Sigmoid colon (tissue), 7 donors: ENCODE results near the gene ATXN1. TPM values are rescaled to one million over a fixed set of nuclear protein-coding genes. Genes with fewer than 3 reads are reported as not detected.

Experiments used
- DNase-seq: peaks from one replicate; pipeline ENCODE4 v3.0.0-alpha.2; 2019
- H3K27ac ChIP-seq, 4 donors: fragments of 200-600 bp; sonication (generic); one replicate each; pipeline ENCODE4 v1.5.1; 2016 to 2019; ENCODE audit warnings: mild to moderate bottlenecking in 1 of 4
- H3K27me3 ChIP-seq, 3 donors: fragments of 200-600 bp; sonication (generic); one replicate each; pipeline ENCODE4 v1.5.1; 2019; ENCODE audit warnings: mild to moderate bottlenecking in 1 of 3
- H3K36me3 ChIP-seq, 4 donors: fragments of 200-600 bp; sonication (generic); one replicate each; pipeline ENCODE4 v1.5.1; 2016 to 2019
- H3K4me1 ChIP-seq, 4 donors: fragments of 200-600 bp; sonication (generic); one replicate each; pipeline ENCODE4 v1.5.1; 2017 to 2019
- H3K4me3 ChIP-seq, 4 donors: fragments of 200-600 bp; sonication (generic); one replicate each; pipeline ENCODE4 v1.5.1; 2017 to 2019; ENCODE audit warnings: mild to moderate bottlenecking in 2 of 4, moderate library complexity in 1 of 4
- H3K9me3 ChIP-seq, 4 donors: fragments of 200-600 bp in 3 of 4; sonication (generic) in 3 of 4; one replicate each; pipeline versions ENCODE4 v1.5.1 to v1.6.1; 2013 to 2019
- CTCF ChIP-seq, 4 experiments: fragments of 450-650 bp in 3 of 4; fragments of 200-600 bp in 1 of 4; IDR thresholded peaks; one replicate each; pipeline ENCODE4 v1.5.1; 2016 to 2019; ENCODE audit warnings: antibody characterized with exemption in 4 of 4, mild to moderate bottlenecking in 3 of 4, moderate library complexity in 2 of 4
- EP300 ChIP-seq, 4 donors: sonication (generic); formaldehyde crosslinking; IDR thresholded peaks; one replicate each; pipeline ENCODE4 v1.6.1; 2017; ENCODE audit warnings: antibody characterized with exemption in 4 of 4
- POLR2A ChIP-seq, 2 donors: fragments of 450-650 bp; IDR thresholded peaks; one replicate each; pipeline ENCODE4 v1.6.1; 2016; ENCODE audit warnings: antibody characterized with exemption in 2 of 2, mild to moderate bottlenecking in 2 of 2, moderate library complexity in 2 of 2
- POLR2AphosphoS5 ChIP-seq, 4 donors: sonication (generic); formaldehyde crosslinking; IDR thresholded peaks; one replicate each; pipeline ENCODE4 v1.6.1; 2017; ENCODE audit warnings: antibody characterized with exemption in 4 of 4
- WGBS, 2 donors: extraction: QIAGEN DNeasy Blood & Tissue Kit; methylation state at CpG; one replicate each; pipeline ENCODE4 v1.1.7; 2013; 5-methylcytosine and 5-hydroxymethylcytosine counted together
- intact Hi-C: fragments of 100-400 bp; cut with DNase I; formaldehyde crosslinking; loops from one replicate; pipeline ENCODE4 v1.15.1; 2023
- polyA plus RNA-seq, 3 donors: library from polyadenylated mRNA; stranded (reverse); fragments of 200-250 nt; gene quantifications; one replicate each; pipeline ENCODE4 v1.2.3, GENCODE V29; 2013
- total RNA-seq, 4 donors: library from RNA; depleted of rRNA; stranded (reverse); fragments of >200 nt; gene quantifications; one replicate each; pipeline ENCODE4 v1.1.0, GENCODE V29; 2016
- donor health status: healthy with polysubstance abuse.
- donor health status: Bipolar disorder and iron deficiency.
- donor health status: healthy.

ATXN1 gene
- total and polyA plus RNA-seq, 7 donors: 4.8 to 95.3 (median 37.7) TPM

GRCh38 chr6:16674801-16675392 is 86.4 kb downstream of the ATXN1 start:
- Histone ChIP-seq H3K4me1 (peaks cover 0 to 82% (median 68%) of the 10 kb centered on the region in 4 donors), H3K4me3 (no peak overlapping the region), H3K36me3 (no peaks in the 10 kb centered on the region), H3K27ac (peak overlapping the region in 2 of 4 donors; percentile 13 to 72), H3K9me3 (no peaks in the 10 kb centered on the region), H3K27me3 (no peaks in the 10 kb centered on the region)
- intact Hi-C loops: loop anchor here (5.0 kb wide), 1 partner anchor 163 kb away; no protein-coding TSS in a partner anchor
- DNase-seq: no peak
- 76 to 80% methylated on average over 4 of the region's 4 CpGs for WGBS, 2 donors
- TF ChIP-seq EP300 (IDR thresholded peaks at IDR 0.05): no peak
- no peak for TF ChIP-seq POLR2AphosphoS5 (IDR thresholded peaks at IDR 0.05)
- no peak for TF ChIP-seq POLR2A (IDR thresholded peaks at IDR 0.05)
- no peak for TF ChIP-seq CTCF (IDR thresholded peaks at IDR 0.05)

DNA sequence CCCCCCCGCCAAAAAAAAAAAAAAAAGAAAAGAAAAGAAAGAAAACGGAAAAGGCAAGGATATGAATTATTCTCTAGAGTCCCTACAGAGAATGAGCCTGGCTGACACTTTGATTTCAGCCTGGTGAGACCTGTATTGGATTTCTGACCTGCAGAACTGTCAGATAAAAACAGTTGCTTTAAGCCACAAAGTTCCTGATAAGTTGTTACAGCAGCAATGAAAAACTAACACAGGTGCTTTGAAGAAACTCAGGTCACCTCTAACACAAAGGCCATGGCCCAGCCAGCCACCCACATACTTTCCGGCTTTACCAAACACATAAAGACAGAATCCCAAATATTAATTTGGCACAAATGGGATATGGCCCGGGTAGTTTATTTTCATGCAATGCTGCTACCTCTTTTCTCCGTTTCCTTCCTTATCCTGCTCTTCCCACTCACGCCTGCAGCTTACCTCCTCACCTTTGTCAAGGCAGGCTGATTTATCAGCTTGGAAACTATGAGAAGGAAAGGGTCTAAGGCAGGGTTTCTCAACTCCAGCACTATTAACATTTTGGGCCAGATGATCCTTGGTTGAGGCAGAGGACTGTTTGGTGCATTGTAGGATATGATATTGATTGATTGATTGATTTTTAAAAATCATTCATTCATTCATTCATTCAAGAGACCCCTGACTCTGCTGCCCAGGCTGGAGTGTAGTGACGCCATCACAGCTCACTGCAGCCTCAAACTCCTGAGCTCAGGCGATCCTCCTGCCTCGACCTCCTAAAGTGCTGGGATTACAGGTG is 88.1 kb downstream of the ATXN1 start:
- Histone ChIP-seq H3K36me3 (no peaks in the 10 kb centered on the region), H3K27ac (no peak overlapping the region), H3K4me3 (no peak overlapping the region), H3K9me3 (no peaks in the 10 kb centered on the region), H3K4me1 (peaks cover 0 to 97% (median 83%) of the 10 kb centered on the region in 4 donors), H3K27me3 (no peaks in the 10 kb centered on the region)
- WGBS, 2 donors: 93 to 94% methylated on average over 9 of the region's 9 CpGs
- no peak for DNase-seq
- intact Hi-C loops: loop anchor here (5.0 kb wide), 1 partner anchor 161 kb away; no protein-coding TSS in a partner anchor
- TF ChIP-seq CTCF (IDR thresholded peaks at IDR 0.05) (no peak), POLR2A (IDR thresholded peaks at IDR 0.05) (no peak), EP300 (IDR thresholded peaks at IDR 0.05) (no peak), POLR2AphosphoS5 (IDR thresholded peaks at IDR 0.05) (no peak)

- peaks cover 0 to 95% (median 83%) of the 10 kb centered on the region in 4 donors for H3K4me1 ChIP-seq
- H3K27ac ChIP-seq: peak overlapping the region in 3 of 4 donors; percentile 14 to 66 (median 37)
- H3K4me3 ChIP-seq: no peak overlapping the region
- 74 to 79% methylated on average over 6 of the region's 6 CpGs for WGBS, 2 donors
- H3K9me3 ChIP-seq: no peaks in the 10 kb centered on the region
- H3K36me3 ChIP-seq: no peaks in the 10 kb centered on the region
- H3K27me3 ChIP-seq: no peaks in the 10 kb centered on the region
- TF ChIP-seq EP300 (IDR thresholded peaks at IDR 0.05) (no peak), CTCF (IDR thresholded peaks at IDR 0.05) (no peak), POLR2A (IDR thresholded peaks at IDR 0.05) (no peak), POLR2AphosphoS5 (IDR thresholded peaks at IDR 0.05) (no peak)
- intact Hi-C loops: loop anchor here (5.0 kb wide), 1 partner anchor 159 kb away; no protein-coding TSS in a partner anchor
- no peak for DNase-seq
Measured at GRCh38 chr6:16671302-16672289, 89.7 kb downstream of the ATXN1 start.

GRCh38 chr6:16670617-16671051 is 90.6 kb downstream of the ATXN1 start:
- Histone ChIP-seq H3K27ac (peak overlapping the region in 3 of 4 donors; percentile 27 to 66 (median 37)), H3K36me3 (no peaks in the 10 kb centered on the region), H3K27me3 (no peaks in the 10 kb centered on the region), H3K9me3 (no peaks in the 10 kb centered on the region), H3K4me3 (no peak overlapping the region), H3K4me1 (peaks cover 0 to 86% (median 77%) of the 10 kb centered on the region in 4 donors)
- 74 to 90% methylated on average over 2 of the region's 2 CpGs for WGBS, 2 donors
- intact Hi-C loops: loop anchor here (5.0 kb wide), 1 partner anchor 158 kb away; no protein-coding TSS in a partner anchor
- TF ChIP-seq EP300 (IDR thresholded peaks at IDR 0.05) (no peak), POLR2AphosphoS5 (IDR thresholded peaks at IDR 0.05) (no peak), POLR2A (IDR thresholded peaks at IDR 0.05) (no peak), CTCF (IDR thresholded peaks at IDR 0.05) (no peak)
- no peak for DNase-seq
